HL-60 (cell line): ENCODE results near the gene CFAP46.

Experiments used
- POLR2AphosphoS5 ChIP-seq: IDR thresholded peaks from 2 replicates; pipeline ENCODE4 v1.6.1; 2012; ENCODE audit warnings: low read depth
- TF ChIP-seq, protein P1 (sequence below): IDR thresholded peaks from one replicate; pipeline ENCODE4 v1.5.1; 2011; ENCODE audit warnings: low read length, control low read depth, inconsistent platforms; ENCODE audit not compliant: insufficient read depth

DNA sequence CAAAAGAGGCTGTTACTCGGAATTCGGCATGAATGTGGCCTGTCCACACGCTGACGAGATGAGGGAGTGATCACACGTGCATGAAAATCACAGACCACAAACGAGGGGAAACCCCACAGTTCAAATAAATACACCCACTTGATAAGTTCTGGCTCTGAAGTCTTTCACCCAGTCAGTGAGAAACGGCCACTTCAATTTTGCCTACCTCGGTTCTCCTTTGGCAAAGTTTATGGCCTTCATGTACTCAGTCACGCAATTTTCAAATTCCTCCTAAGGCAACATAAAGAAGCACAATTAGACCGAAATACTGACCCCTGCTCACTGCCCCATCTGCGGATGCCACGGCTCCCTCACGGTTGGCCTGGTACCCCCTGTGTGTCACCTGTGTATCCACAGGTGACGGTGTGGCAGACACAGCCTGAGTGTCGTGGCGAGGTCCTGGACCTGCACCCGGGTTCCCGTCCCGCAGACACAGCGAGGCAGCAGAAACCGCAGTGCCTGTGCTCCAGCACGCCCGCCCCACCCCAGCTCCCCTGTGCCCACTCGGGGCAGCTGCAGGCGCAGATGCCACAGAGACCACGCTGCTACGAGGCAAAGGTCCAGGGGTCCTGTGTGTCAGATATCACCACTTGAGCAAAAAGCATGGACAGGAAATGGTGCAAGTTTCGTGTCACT lies 1.4 kb downstream of the CFAP46 start:
- TF ChIP-seq, protein P1, sequence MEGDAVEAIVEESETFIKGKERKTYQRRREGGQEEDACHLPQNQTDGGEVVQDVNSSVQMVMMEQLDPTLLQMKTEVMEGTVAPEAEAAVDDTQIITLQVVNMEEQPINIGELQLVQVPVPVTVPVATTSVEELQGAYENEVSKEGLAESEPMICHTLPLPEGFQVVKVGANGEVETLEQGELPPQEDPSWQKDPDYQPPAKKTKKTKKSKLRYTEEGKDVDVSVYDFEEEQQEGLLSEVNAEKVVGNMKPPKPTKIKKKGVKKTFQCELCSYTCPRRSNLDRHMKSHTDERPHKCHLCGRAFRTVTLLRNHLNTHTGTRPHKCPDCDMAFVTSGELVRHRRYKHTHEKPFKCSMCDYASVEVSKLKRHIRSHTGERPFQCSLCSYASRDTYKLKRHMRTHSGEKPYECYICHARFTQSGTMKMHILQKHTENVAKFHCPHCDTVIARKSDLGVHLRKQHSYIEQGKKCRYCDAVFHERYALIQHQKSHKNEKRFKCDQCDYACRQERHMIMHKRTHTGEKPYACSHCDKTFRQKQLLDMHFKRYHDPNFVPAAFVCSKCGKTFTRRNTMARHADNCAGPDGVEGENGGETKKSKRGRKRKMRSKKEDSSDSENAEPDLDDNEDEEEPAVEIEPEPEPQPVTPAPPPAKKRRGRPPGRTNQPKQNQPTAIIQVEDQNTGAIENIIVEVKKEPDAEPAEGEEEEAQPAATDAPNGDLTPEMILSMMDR = no peak
- TF ChIP-seq POLR2AphosphoS5 = no peak
